Neuronal stem cell (in vitro differentiated cells): ENCODE results near the gene INTS2.

Source experiments
- DNase-seq: peaks from one replicate; pipeline ENCODE4 v3.0.0-alpha.2; 2013; ENCODE audit warnings: low spot score
- H2AFZ ChIP-seq: one replicate; pipeline ENCODE4 v1.6.1; 2013; ENCODE audit warnings: mild to moderate bottlenecking, low read length, inconsistent platforms
- H2AK5ac ChIP-seq: 2 replicates; pipeline ENCODE4 v1.6.1; 2013; ENCODE audit warnings: low read depth, mild to moderate bottlenecking, inconsistent platforms, low read length, moderate library complexity, mixed read lengths
- H2BK120ac ChIP-seq: 2 replicates; pipeline ENCODE4 v1.6.1; 2013; ENCODE audit warnings: low read depth, mild to moderate bottlenecking, inconsistent platforms, low read length, moderate library complexity, mixed read lengths
- H2BK12ac ChIP-seq: one replicate; pipeline ENCODE4 v1.6.1; 2013; ENCODE audit warnings: low read length, inconsistent platforms
- H2BK15ac ChIP-seq: 2 replicates; pipeline ENCODE4 v1.6.1; 2013; ENCODE audit warnings: mild to moderate bottlenecking, low read length, inconsistent platforms, mixed read lengths
- H2BK5ac ChIP-seq: one replicate; pipeline ENCODE4 v1.6.1; 2013; ENCODE audit warnings: inconsistent platforms, mild to moderate bottlenecking, low read length, moderate library complexity
- H3K14ac ChIP-seq: one replicate; pipeline ENCODE4 v1.6.1; 2013; ENCODE audit warnings: low read length, inconsistent platforms
- H3K18ac ChIP-seq: 2 replicates; pipeline ENCODE4 v1.6.1; 2013; ENCODE audit warnings: low read length, inconsistent platforms
- H3K23ac ChIP-seq: 2 replicates; pipeline ENCODE4 v1.6.1; 2013; ENCODE audit warnings: low read depth, mild to moderate bottlenecking, mixed read lengths, low read length, inconsistent platforms; ENCODE audit not compliant: poor library complexity
- H3K27ac ChIP-seq: replicated peaks from 3 replicates; pipeline ENCODE4 v1.5.1; 2013; ENCODE audit warnings: low read length, inconsistent platforms
- H3K27me3 ChIP-seq, 3 experiments: 2 replicates each; pipeline ENCODE4 v1.6.1; 2013; ENCODE audit warnings: low read length in 3 of 3, mild to moderate bottlenecking in 2 of 3, inconsistent platforms in 1 of 3, low read depth in 1 of 3, mixed read lengths in 1 of 3, moderate library complexity in 1 of 3; ENCODE audit not compliant: control insufficient read depth in 3 of 3, insufficient read depth in 3 of 3
- H3K36me3 ChIP-seq, 2 donors: replicated peaks in 1 of 2; 2 replicates each; pipeline ENCODE4 v1.6.1; 2013; ENCODE audit warnings: low read length in 2 of 2; ENCODE audit not compliant: control insufficient read depth in 2 of 2, insufficient read depth in 2 of 2
- H3K4ac ChIP-seq: 2 replicates; pipeline ENCODE4 v1.6.1; 2013; ENCODE audit warnings: inconsistent platforms, mild to moderate bottlenecking, low read length, moderate library complexity
- H3K4me1 ChIP-seq, 2 donors: 1 replicate in 1 of 2; 2 replicates in 1 of 2; pipeline ENCODE4 v1.6.1; 2013; ENCODE audit warnings: low read length in 2 of 2, low read depth in 1 of 2; ENCODE audit not compliant: control insufficient read depth in 2 of 2, insufficient read depth in 1 of 2
- H3K4me2 ChIP-seq: one replicate; pipeline ENCODE4 v1.6.1; 2013; ENCODE audit warnings: mild to moderate bottlenecking, low read length, inconsistent platforms; ENCODE audit not compliant: insufficient read depth, poor library complexity, severe bottlenecking
- H3K4me3 ChIP-seq, 2 donors: 2 replicates each; pipeline ENCODE4 v1.5.1; 2013; ENCODE audit warnings: low read length in 2 of 2, mild to moderate bottlenecking in 2 of 2, inconsistent platforms in 1 of 2, moderate library complexity in 1 of 2
- H3K79me1 ChIP-seq: one replicate; pipeline ENCODE4 v1.6.1; 2013; ENCODE audit warnings: low read depth, mild to moderate bottlenecking, inconsistent platforms, low read length, moderate library complexity
- H3K9ac ChIP-seq: one replicate; pipeline ENCODE4 v1.6.1; 2013; ENCODE audit warnings: mild to moderate bottlenecking, low read depth, low read length, inconsistent platforms; ENCODE audit not compliant: poor library complexity
- H3K9me3 ChIP-seq, 2 donors: replicated peaks in 1 of 2; 2 replicates each; pipeline versions ENCODE3 to v1.6.1; 2013; ENCODE audit warnings: low read length in 2 of 2, mild to moderate bottlenecking in 2 of 2, inconsistent platforms in 1 of 2, low read depth in 1 of 2, mixed read lengths in 1 of 2, moderate library complexity in 1 of 2; ENCODE audit not compliant: control insufficient read depth in 2 of 2, insufficient read depth in 1 of 2
- H4K8ac ChIP-seq: one replicate; pipeline ENCODE4 v1.6.1; 2013; ENCODE audit warnings: low read depth, mild to moderate bottlenecking, inconsistent platforms, low read length, moderate library complexity
- H4K91ac ChIP-seq: one replicate; pipeline ENCODE4 v1.6.1; 2013; ENCODE audit warnings: low read length, low read depth, mild to moderate bottlenecking, inconsistent platforms; ENCODE audit not compliant: poor library complexity
- WGBS, 2 donors: extraction: QIAGEN DNeasy Blood & Tissue Kit; methylation state at CpG; one replicate each; pipeline ENCODE4 v1.1.7; 2013; ENCODE audit warnings: missing lambda C conversion rate in 2 of 2, mixed read lengths in 1 of 2; ENCODE audit not compliant: insufficient read length in 2 of 2, insufficient replicate concordance in 1 of 2; ENCODE audit errors: extremely low coverage in 2 of 2; 5-methylcytosine and 5-hydroxymethylcytosine counted together

INTS2 gene

GRCh38 chr17:61947367-61948078, 19.7 kb upstream of the INTS2 start:
- no peak overlapping the region for H2BK12ac ChIP-seq
- H3K27me3 ChIP-seq: no peaks in the 10 kb centered on the region
- H2BK5ac ChIP-seq: no peak overlapping the region
- H3K36me3 ChIP-seq: peaks cover 22 to 96% of the 10 kb centered on the region in 2 donors
- H3K4ac ChIP-seq: no peak overlapping the region
- no peaks in the 10 kb centered on the region for H3K79me1 ChIP-seq
- no peaks in the 10 kb centered on the region for H3K4me1 ChIP-seq
- no peak overlapping the region for H3K9ac ChIP-seq
- H3K18ac ChIP-seq: no peak overlapping the region
- no peak overlapping the region for H3K4me3 ChIP-seq
- H4K91ac ChIP-seq: no peak overlapping the region
- H2BK15ac ChIP-seq: no peak overlapping the region
- no peak overlapping the region for H4K8ac ChIP-seq
- H2AFZ ChIP-seq: no peak overlapping the region
- no peak overlapping the region for H2AK5ac ChIP-seq
- no peak for DNase-seq
- H3K23ac ChIP-seq: no peak overlapping the region
- H3K4me2 ChIP-seq: no peak overlapping the region
- no peak overlapping the region for H3K27ac ChIP-seq
- no peak overlapping the region for H3K14ac ChIP-seq
- no CpG with 5 or more reads among the region's 3 CpGs for WGBS, 2 donors
- no peaks in the 10 kb centered on the region for H3K9me3 ChIP-seq
- H2BK120ac ChIP-seq: no peak overlapping the region

- H3K36me3 ChIP-seq: peaks cover 22 to 97% of the 10 kb centered on the region in 2 donors
- no peak overlapping the region for H3K18ac ChIP-seq
- no peak overlapping the region for H2BK120ac ChIP-seq
- no peaks in the 10 kb centered on the region for H3K79me1 ChIP-seq
- no peak overlapping the region for H3K27ac ChIP-seq
- H3K27me3 ChIP-seq: no peaks in the 10 kb centered on the region
- DNase-seq: no peak
- no peak overlapping the region for H3K4me2 ChIP-seq
- no peak overlapping the region for H2AFZ ChIP-seq
- H3K4me1 ChIP-seq: no peaks in the 10 kb centered on the region
- H3K23ac ChIP-seq: no peak overlapping the region
- no CpG with 5 or more reads among the region's 2 CpGs for WGBS, 2 donors
- no peak overlapping the region for H2BK12ac ChIP-seq
- H3K9ac ChIP-seq: no peak overlapping the region
- no peak overlapping the region for H2AK5ac ChIP-seq
- no peak overlapping the region for H4K8ac ChIP-seq
- no peak overlapping the region for H4K91ac ChIP-seq
- H3K14ac ChIP-seq: no peak overlapping the region
- no peak overlapping the region for H2BK5ac ChIP-seq
- no peak overlapping the region for H2BK15ac ChIP-seq
- no peak overlapping the region for H3K4me3 ChIP-seq
- H3K4ac ChIP-seq: no peak overlapping the region
- H3K9me3 ChIP-seq: no peaks in the 10 kb centered on the region
These were observed 18.6 kb upstream of the INTS2 start for GRCh38 chr17:61946359-61946758.

GRCh38 chr17:61943117-61943516, 15.3 kb upstream of the INTS2 start:
- Histone ChIP-seq H3K4me2 (no peak overlapping the region), H4K8ac (no peak overlapping the region), H3K4me1 (no peaks in the 10 kb centered on the region), H2BK15ac (no peak overlapping the region), H2BK120ac (no peak overlapping the region), H3K4ac (no peak overlapping the region), H3K36me3 (peaks cover 11 to 73% of the 10 kb centered on the region in 2 donors), H3K14ac (no peak overlapping the region), H3K9me3 (no peaks in the 10 kb centered on the region), H3K9ac (no peak overlapping the region), H2BK5ac (no peak overlapping the region), H3K79me1 (no peaks in the 10 kb centered on the region), H2BK12ac (no peak overlapping the region), H3K23ac (no peak overlapping the region), H4K91ac (no peak overlapping the region), H3K4me3 (no peak overlapping the region), H3K27me3 (no peaks in the 10 kb centered on the region), H2AK5ac (no peak overlapping the region), H2AFZ (no peak overlapping the region), H3K18ac (no peak overlapping the region), H3K27ac (no peak overlapping the region)
- DNase-seq: no peak
- no CpG with 5 or more reads among the region's 1 CpG for WGBS, 2 donors

GRCh38 chr17:61942085-61942484, 14.3 kb upstream of the INTS2 start:
- Histone ChIP-seq H2BK12ac (no peak overlapping the region), H3K27ac (no peak overlapping the region), H3K36me3 (peaks cover 8 to 62% of the 10 kb centered on the region in 2 donors), H3K4me2 (no peak overlapping the region), H3K14ac (no peak overlapping the region), H3K79me1 (no peaks in the 10 kb centered on the region), H3K27me3 (no peaks in the 10 kb centered on the region), H3K23ac (no peak overlapping the region), H2AK5ac (no peak overlapping the region), H3K4me3 (no peak overlapping the region), H4K8ac (no peak overlapping the region), H3K9me3 (no peaks in the 10 kb centered on the region), H2BK5ac (no peak overlapping the region), H4K91ac (no peak overlapping the region), H3K4ac (no peak overlapping the region), H3K4me1 (no peaks in the 10 kb centered on the region), H2BK15ac (no peak overlapping the region), H3K18ac (no peak overlapping the region), H3K9ac (no peak overlapping the region), H2AFZ (no peak overlapping the region), H2BK120ac (no peak overlapping the region)
- WGBS, 2 donors: no CpG with 5 or more reads among the region's 2 CpGs
- DNase-seq: no peak
